SK-N-SH treated with all-trans-retinoic acid at 6 μM for 48 hours (cell line): ENCODE results near the gene PPP1R16B.

Experiments used
- ARNTL ChIP-seq: fragments of 450-650 bp; formaldehyde crosslinking; IDR thresholded peaks from 2 replicates; pipeline ENCODE4 v1.5.0; 2020; ENCODE audit warnings: low read depth, mild to moderate bottlenecking, moderate library complexity, borderline replicate concordance
- POU6F1 ChIP-seq: fragments of 250-450 bp; sonication (Bioruptor Pico); IDR thresholded peaks from 2 replicates; pipeline ENCODE4 v1.8.0; 2021; ENCODE audit warnings: low read depth, mild to moderate bottlenecking, moderate library complexity, borderline replicate concordance
- RARB ChIP-seq: fragments of 250-450 bp; sonication (Bioruptor Pico); IDR thresholded peaks from 2 replicates; pipeline ENCODE4 v1.8.0; 2021; ENCODE audit warnings: mild to moderate bottlenecking, moderate library complexity
- TCF4 ChIP-seq: fragments of 250-450 bp; sonication (Bioruptor Pico); IDR thresholded peaks from 2 replicates; pipeline ENCODE4 v1.8.0; 2021; ENCODE audit warnings: mild to moderate bottlenecking, moderate library complexity, borderline replicate concordance
- TOX ChIP-seq: fragments of 250-450 bp; sonication (Bioruptor Pico); IDR thresholded peaks from 2 replicates; pipeline ENCODE4 v1.8.0; 2021; ENCODE audit warnings: mild to moderate bottlenecking, moderate library complexity, borderline replicate concordance
- TSHZ2 ChIP-seq: fragments of 250-450 bp; sonication (Bioruptor Pico); IDR thresholded peaks from 2 replicates; pipeline ENCODE4 v1.5.0; 2020; ENCODE audit warnings: mild to moderate bottlenecking, moderate library complexity
- ZFP3 ChIP-seq: fragments of 250-450 bp; sonication (Bioruptor Pico); IDR thresholded peaks from 2 replicates; pipeline ENCODE4 v1.5.0; 2020; ENCODE audit warnings: mild to moderate bottlenecking, moderate library complexity
- ZFP30 ChIP-seq: fragments of 450-650 bp; formaldehyde crosslinking; IDR thresholded peaks from 2 replicates; pipeline ENCODE4 v1.5.0; 2022; ENCODE audit warnings: mild to moderate bottlenecking, moderate library complexity

- TF ChIP-seq ARNTL (CRISPR knock-in tag) (no peak), ZFP3 (CRISPR knock-in tag) (no peak), ZFP30 (CRISPR knock-in tag) (no peak), TSHZ2 (CRISPR knock-in tag) (no peak), POU6F1 (no peak), RARB (CRISPR knock-in tag) (no peak), TOX (CRISPR knock-in tag) (no peak), TCF4 (CRISPR knock-in tag) (no peak)
Measured at GRCh38 chr20:38885357-38885756, 79.9 kb downstream of the PPP1R16B start.
